Fibroblast of lung (primary cell): ENCODE data around the gene SAPCD1. TPM values are rescaled to one million over a fixed set of nuclear protein-coding genes. Genes with fewer than 3 reads are reported as not detected.
A peak's percentile ranks its signal among the peaks of the same experiment; 100 is the strongest.

Experiments
- DNase-seq, 2 donors: peaks; one replicate each; pipeline versions ENCODE4 v3.0.0 to v3.0.0-alpha.2; 2010; ENCODE audit warnings: low read depth in 2 of 2
- H2AFZ ChIP-seq: 2 replicates; pipeline ENCODE4 v1.5.1; 2012; ENCODE audit warnings: low read length, control low read depth, inconsistent platforms
- H3K27ac ChIP-seq: 2 replicates; pipeline ENCODE4 v1.5.1; 2011; ENCODE audit warnings: low read length, control low read depth; ENCODE audit not compliant: insufficient read depth
- H3K27me3 ChIP-seq: 2 replicates; pipeline ENCODE4 v1.5.1; 2011; ENCODE audit warnings: mild to moderate bottlenecking, low read length; ENCODE audit not compliant: control insufficient read depth, insufficient read depth
- H3K36me3 ChIP-seq: 2 replicates; pipeline ENCODE4 v1.5.1; 2011; ENCODE audit warnings: low read length; ENCODE audit not compliant: control insufficient read depth, insufficient read depth
- H3K4me1 ChIP-seq: 2 replicates; pipeline ENCODE4 v1.5.1; 2011; ENCODE audit warnings: low read length; ENCODE audit not compliant: control insufficient read depth, insufficient read depth; ENCODE audit errors: extremely low read depth
- H3K4me2 ChIP-seq: 2 replicates; pipeline ENCODE4 v1.5.1; 2011; ENCODE audit warnings: low read length, control low read depth; ENCODE audit not compliant: insufficient read depth; ENCODE audit errors: extremely low read depth
- H3K4me3 ChIP-seq, 4 experiments: fragments of 200-600 bp in 1 of 4; sonication (generic) in 1 of 4; replicated peaks in 1 of 4; 2 replicates each; pipeline ENCODE4 v1.5.1; 2011 to 2016; ENCODE audit warnings: low read length in 4 of 4, low read depth in 3 of 4, mild to moderate bottlenecking in 3 of 4, control low read depth in 2 of 4, inconsistent platforms in 1 of 4, mixed read lengths in 1 of 4; ENCODE audit not compliant: insufficient read depth in 1 of 4; ENCODE audit errors: control extremely low read depth in 1 of 4
- H3K79me2 ChIP-seq: 2 replicates; pipeline ENCODE4 v1.5.1; 2012; ENCODE audit warnings: mild to moderate bottlenecking, low read length, inconsistent platforms; ENCODE audit not compliant: control insufficient read depth, insufficient read depth
- H3K9ac ChIP-seq: 2 replicates; pipeline ENCODE4 v1.5.1; 2011; ENCODE audit warnings: mild to moderate bottlenecking, low read length, control low read depth; ENCODE audit not compliant: insufficient read depth
- H3K9me3 ChIP-seq: 2 replicates; pipeline ENCODE4 v1.5.1; 2012; ENCODE audit warnings: low read depth, low read length; ENCODE audit not compliant: control insufficient read depth, insufficient read depth
- H4K20me1 ChIP-seq: 2 replicates; pipeline ENCODE4 v1.5.1; 2011; ENCODE audit warnings: low read length; ENCODE audit not compliant: control insufficient read depth, insufficient read depth; ENCODE audit errors: extremely low read depth
- EZH2 ChIP-seq: IDR thresholded peaks from 2 replicates; pipeline ENCODE4 v1.5.1; 2012; ENCODE audit warnings: low read length, control low read depth, mild to moderate bottlenecking; ENCODE audit errors: missing control alignments
- polyA plus RNA-seq, 2 donors: library from polyadenylated mRNA; depleted of rRNA in 1 of 2; stranded (reverse) in 1 of 2; unstranded in 1 of 2; fragments of >200 nt; gene quantifications; 2 replicates each; pipeline ENCODE4 v1.2.1, GENCODE V29; 2011 to 2012; ENCODE audit warnings: missing spikeins in 1 of 2
- total RNA-seq: library from RNA; depleted of rRNA; stranded (reverse); fragments of >200 nt; gene quantifications from 2 replicates; pipeline ENCODE4 v1.2.1, GENCODE V29; 2014
- TF ChIP-seq, protein P1 (sequence below), 2 donors: IDR thresholded peaks in 1 of 2; conservative IDR thresholded peaks in 1 of 2; 1 replicate in 1 of 2; 2 replicates in 1 of 2; pipeline ENCODE4 v1.5.1; 2011 to 2012; ENCODE audit warnings: low read length in 2 of 2, control low read depth in 1 of 2, inconsistent platforms in 1 of 2, low read depth in 1 of 2, mild to moderate bottlenecking in 1 of 2

SAPCD1 gene
- total and polyA plus RNA-seq, 2 donors (not counting 1 experiment from before 2014, with no cell fraction given), result 0.50 to 1.3 TPM

DNA sequence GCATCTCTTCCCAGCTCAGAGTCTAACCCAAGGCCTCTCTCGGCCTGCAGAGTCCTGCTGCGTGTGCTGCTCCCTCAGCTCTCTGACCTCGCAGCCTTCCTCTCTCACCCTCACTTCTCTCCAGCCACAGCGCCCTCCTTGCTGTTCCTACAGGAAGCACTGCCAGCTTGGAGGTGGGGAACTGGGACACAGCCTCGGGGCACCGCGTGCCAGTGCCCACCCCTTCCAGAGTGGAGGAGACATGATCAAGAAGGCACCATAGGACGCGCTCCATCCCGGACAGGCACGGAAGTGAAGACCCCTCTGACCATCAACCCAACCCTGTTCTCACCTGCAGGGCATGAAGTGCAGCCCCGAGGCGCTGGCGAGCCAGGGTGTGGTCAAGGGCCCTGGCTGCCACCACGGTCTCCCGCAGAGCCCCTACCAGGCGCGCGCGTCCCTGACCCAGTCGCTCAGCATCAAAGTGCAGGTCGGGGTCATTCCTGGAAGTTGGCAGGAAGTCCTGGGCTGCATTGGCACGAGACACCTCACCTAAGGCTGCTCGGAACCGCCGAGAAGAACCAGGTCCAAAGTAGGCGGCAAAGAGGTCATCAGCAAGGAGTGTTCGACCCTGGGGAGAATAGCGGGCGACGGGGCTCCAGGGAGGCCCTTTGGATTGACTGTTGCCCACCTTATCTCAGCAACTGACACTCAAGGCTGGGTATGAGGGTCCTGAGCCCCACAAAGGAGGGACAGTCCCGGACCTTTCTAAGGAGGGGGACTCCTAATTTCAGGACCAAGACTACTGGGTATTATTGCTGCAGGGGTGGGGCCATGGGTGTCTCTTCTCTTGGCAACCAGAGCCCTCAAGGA lies 13.4 kb downstream of the SAPCD1 start:
- Histone ChIP-seq H3K27ac (no peak overlapping the region), H2AFZ (no peak overlapping the region), H3K27me3 (no peaks in the 10 kb centered on the region), H3K4me2 (no peak overlapping the region), H3K4me1 (peaks cover 7% of the 10 kb centered on the region), H3K9me3 (no peaks in the 10 kb centered on the region), H3K79me2 (no peaks in the 10 kb centered on the region), H4K20me1 (no peaks in the 10 kb centered on the region), H3K9ac (no peak overlapping the region), H3K4me3 (no peak overlapping the region), H3K36me3 (peaks cover 8% of the 10 kb centered on the region)
- TF ChIP-seq EZH2, result no peak
- no peak for DNase-seq

DNA sequence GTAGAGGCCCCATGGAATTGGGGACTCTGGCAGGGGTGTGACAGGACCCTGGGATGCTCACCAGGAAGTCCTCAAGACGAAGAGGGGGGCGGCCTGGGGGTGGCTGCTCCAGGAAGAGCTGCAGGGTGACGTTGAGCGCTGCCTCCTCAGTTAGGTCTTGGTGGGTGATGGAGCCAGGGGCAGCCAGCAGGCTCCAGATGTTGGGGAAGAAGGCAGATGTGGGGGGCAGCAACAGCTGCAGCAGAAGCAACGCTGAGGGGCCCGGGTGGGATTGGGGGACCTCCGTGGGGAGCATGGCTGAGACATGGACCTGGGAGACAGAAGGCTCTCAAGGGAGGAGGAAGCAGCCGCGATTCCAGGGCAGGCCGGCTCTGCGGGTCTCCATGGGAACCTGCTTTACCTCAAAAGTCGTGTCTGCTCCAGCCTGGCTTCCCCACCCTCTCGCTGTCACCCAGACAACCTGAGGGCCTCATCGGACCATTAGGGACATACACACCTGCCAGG lies 14.1 kb downstream of the SAPCD1 start:
- Histone ChIP-seq H4K20me1 (no peaks in the 10 kb centered on the region), H3K79me2 (no peaks in the 10 kb centered on the region), H3K36me3 (peaks cover 8% of the 10 kb centered on the region), H3K4me2 (no peak overlapping the region), H3K9me3 (no peaks in the 10 kb centered on the region), H3K4me1 (peaks cover 7% of the 10 kb centered on the region), H3K9ac (no peak overlapping the region), H3K27ac (peak overlapping the region; percentile 43), H2AFZ (no peak overlapping the region), H3K4me3 (no peak overlapping the region), H3K27me3 (no peaks in the 10 kb centered on the region)
- DNase-seq, result no peak
- TF ChIP-seq, protein P1, sequence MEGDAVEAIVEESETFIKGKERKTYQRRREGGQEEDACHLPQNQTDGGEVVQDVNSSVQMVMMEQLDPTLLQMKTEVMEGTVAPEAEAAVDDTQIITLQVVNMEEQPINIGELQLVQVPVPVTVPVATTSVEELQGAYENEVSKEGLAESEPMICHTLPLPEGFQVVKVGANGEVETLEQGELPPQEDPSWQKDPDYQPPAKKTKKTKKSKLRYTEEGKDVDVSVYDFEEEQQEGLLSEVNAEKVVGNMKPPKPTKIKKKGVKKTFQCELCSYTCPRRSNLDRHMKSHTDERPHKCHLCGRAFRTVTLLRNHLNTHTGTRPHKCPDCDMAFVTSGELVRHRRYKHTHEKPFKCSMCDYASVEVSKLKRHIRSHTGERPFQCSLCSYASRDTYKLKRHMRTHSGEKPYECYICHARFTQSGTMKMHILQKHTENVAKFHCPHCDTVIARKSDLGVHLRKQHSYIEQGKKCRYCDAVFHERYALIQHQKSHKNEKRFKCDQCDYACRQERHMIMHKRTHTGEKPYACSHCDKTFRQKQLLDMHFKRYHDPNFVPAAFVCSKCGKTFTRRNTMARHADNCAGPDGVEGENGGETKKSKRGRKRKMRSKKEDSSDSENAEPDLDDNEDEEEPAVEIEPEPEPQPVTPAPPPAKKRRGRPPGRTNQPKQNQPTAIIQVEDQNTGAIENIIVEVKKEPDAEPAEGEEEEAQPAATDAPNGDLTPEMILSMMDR (conservative IDR thresholded peaks at IDR 0.05 in 1 of 2, IDR thresholded peaks at IDR 0.05 in 1 of 2; ENCODE audit: low read depth in 1 of 2, low read length in 2 of 2), result no peak
- TF ChIP-seq EZH2, result no peak

DNA sequence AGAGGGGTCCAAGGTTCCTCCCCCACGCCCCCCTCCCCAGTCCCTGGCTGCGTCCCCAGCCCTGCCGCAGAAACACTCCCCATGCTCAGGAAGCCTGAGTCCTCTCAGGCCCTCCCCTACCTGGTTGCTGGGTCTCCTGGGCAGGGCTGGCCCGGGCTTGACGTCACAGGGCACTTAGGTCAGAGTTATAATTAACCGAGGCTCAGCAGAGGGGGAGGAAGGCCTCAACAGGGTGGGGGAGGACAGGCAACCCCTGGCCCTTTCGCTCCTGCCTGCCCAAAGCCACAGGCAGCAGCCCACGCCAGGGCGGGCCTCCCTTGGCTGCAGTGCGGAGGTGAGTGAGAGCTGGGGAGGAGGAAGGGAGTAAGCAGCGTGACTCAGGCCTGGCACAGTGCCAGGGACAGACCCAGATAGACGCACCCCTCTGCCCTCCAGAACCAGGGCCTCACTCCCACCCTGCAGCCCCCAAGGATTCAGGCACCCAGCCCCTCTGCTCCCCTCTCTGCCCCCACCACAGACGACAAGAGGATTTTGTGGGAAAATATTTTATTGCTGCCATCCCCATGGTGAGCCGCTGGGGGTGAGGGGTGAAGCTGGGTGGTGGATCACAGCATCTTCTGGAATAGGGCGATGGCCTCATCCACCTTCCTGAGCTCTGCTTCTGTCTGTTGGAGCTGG lies 14.7 kb downstream of the SAPCD1 start, which contains the start of gene VWA7:
VWA7 (minus strand) TSS at position 340 of the 678 bp plus-strand sequence. CDS start 549 bp downstream, outside the sequence.
- TF ChIP-seq EZH2, result no peak
- TF ChIP-seq, protein P1 (conservative IDR thresholded peaks at IDR 0.05 in 1 of 2, IDR thresholded peaks at IDR 0.05 in 1 of 2; ENCODE audit: low read depth in 1 of 2, low read length in 2 of 2), result no peak
- peak; percentile 72 to 79 for DNase-seq
- H3K9ac ChIP-seq, result peak within 1 kb of the TSS; percentile 16

More for the DNA sequence above, 14.7 kb downstream of the SAPCD1 start, which contains the start of gene VWA7:
- H3K27ac ChIP-seq, result peak within 1 kb of the TSS; percentile 43
- peaks cover 11% of the 10 kb centered on the region for H3K36me3 ChIP-seq
- no peaks in the 10 kb centered on the region for H4K20me1 ChIP-seq
- no peak within 1 kb of the TSS for H3K4me3 ChIP-seq
- H2AFZ ChIP-seq, result no peak within 1 kb of the TSS
- peaks cover 7% of the 10 kb centered on the region for H3K4me1 ChIP-seq
- H3K4me2 ChIP-seq, result peak within 1 kb of the TSS; percentile 44
- no peaks in the 10 kb centered on the region for H3K79me2 ChIP-seq
- no peaks in the 10 kb centered on the region for H3K27me3 ChIP-seq
- H3K9me3 ChIP-seq, result no peaks in the 10 kb centered on the region
